IPS-18a (cell line): ENCODE measurements around the gene GPR137.

Experiments
- H3K27ac ChIP-seq: one replicate; pipeline ENCODE4 v1.5.1; 2013; ENCODE audit warnings: low read length
- H3K27me3 ChIP-seq: one replicate; pipeline ENCODE4 v1.6.1; 2013; ENCODE audit warnings: mild to moderate bottlenecking, low read length; ENCODE audit not compliant: control insufficient read depth, insufficient read depth
- H3K36me3 ChIP-seq: one replicate; pipeline ENCODE4 v1.6.1; 2013; ENCODE audit warnings: low read depth, low read length; ENCODE audit not compliant: control insufficient read depth
- H3K4me1 ChIP-seq: one replicate; pipeline ENCODE4 v1.6.1; 2013; ENCODE audit warnings: low read depth, low read length; ENCODE audit not compliant: control insufficient read depth
- H3K4me3 ChIP-seq: one replicate; pipeline ENCODE4 v1.5.1; 2013; ENCODE audit warnings: low read length
- H3K9ac ChIP-seq: one replicate; pipeline ENCODE4 v1.6.1; 2013; ENCODE audit warnings: mild to moderate bottlenecking, low read length, moderate library complexity
- H3K9me3 ChIP-seq: one replicate; pipeline ENCODE4 v1.6.1; 2013; ENCODE audit warnings: low read depth, low read length; ENCODE audit not compliant: control insufficient read depth

GPR137 gene

DNA sequence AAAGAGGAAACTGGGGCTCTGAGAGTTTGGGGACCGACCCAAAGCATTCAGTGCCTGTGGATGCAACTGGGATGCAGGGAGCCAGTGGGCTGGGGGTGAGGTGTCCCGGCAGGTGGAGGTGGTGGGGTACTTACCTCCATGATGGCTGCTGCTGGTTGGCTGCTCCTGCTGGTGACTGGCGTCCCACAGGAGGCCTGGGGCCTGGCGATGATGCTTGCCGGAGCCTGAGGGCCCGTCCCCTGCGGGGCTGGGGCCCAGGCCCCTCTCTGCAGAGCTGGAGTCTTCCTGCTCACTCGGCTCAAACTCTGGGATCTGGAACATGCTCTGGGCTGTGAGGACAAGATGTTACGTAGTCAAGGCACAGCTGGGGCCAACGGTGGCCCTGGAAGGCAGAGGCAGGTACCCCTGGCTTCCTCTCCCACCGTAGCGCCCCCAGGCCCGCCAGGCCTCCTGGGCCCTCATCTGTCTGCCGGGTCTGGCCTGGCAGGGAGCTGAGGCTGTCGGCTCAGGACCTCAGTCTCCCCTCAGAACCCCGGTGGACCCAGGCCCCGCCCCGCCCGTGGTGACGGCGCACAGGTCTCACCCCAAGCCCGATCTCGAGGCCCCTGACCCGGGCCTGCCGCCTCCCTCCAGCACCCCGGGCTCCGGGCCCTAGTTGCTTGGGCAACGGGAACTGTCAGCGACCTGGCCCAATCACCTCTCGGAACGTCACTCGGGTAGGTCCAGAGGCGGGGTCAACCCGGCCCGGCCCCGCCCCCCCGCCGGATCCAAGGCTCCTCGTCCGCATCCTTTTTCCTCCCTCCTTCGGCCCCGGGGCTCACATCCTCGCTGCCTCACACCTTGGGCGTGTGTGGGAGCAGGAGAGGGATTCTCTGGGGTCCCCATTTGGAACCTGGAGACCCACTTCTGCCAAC is 1.3 kb upstream of the GPR137 start, which contains the start of gene BAD:
Gene BAD, minus strand, starts transcription at position 618 of the 914 bp plus-strand sequence. Its CDS starts 297 bp downstream, at position 321.
- Histone ChIP-seq H3K27me3 (peaks cover 4% of the 10 kb centered on the region), H3K9ac (peak within 1 kb of the TSS; percentile 67), H3K4me1 (peaks cover 3% of the 10 kb centered on the region), H3K27ac (no peak within 1 kb of the TSS), H3K9me3 (no peaks in the 10 kb centered on the region), H3K36me3 (no peaks in the 10 kb centered on the region), H3K4me3 (peak within 1 kb of the TSS; percentile 85)

DNA sequence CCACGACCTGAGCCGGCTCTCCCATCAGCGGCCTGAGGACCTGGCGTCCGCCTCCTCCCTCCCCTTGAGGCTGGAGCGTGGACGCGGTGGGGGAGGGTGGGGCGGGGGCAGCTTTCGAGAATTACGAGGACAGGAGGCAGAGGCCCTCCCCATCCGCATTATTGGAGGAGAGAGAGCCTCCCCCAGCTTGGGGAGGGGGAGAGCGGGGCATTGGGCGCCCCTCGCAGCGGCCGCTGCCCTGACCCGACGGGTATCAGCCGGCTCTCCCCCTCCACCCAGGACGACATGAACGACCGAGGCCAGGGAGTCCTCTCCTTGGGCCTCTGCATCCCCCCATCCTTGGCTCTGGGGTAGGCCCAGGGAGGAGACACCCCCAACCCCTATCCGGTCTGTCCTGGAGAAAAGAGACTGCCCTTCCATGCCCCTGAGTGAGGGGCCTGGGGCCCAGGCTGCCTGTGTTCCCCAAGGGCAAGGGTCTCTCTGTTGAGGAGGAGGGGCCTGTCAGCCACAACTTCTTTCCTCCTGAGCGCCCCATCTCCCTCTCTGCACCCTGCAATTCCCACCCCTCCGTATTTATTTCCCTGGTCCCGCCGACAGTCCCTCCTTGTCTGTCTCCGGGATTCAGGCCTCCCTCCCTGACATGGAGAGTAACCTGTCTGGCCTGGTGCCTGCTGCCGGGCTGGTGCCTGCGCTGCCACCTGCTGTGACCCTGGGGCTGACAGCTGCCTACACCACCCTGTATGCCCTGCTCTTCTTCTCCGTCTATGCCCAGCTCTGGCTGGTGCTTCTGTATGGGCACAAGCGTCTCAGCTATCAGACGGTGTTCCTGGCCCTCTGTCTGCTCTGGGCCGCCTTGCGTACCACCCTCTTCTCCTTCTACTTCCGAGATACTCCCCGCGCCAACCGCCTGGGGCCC is 495 bp downstream of the GPR137 start:
- no peaks in the 10 kb centered on the region for H3K36me3 ChIP-seq
- no peak overlapping the region for H3K27ac ChIP-seq
- no peak overlapping the region for H3K9ac ChIP-seq
- H3K4me3 ChIP-seq, result peak overlapping the region; percentile 85
- H3K4me1 ChIP-seq, result peaks cover 3% of the 10 kb centered on the region
- no peaks in the 10 kb centered on the region for H3K9me3 ChIP-seq
- H3K27me3 ChIP-seq, result peaks cover 22% of the 10 kb centered on the region

DNA sequence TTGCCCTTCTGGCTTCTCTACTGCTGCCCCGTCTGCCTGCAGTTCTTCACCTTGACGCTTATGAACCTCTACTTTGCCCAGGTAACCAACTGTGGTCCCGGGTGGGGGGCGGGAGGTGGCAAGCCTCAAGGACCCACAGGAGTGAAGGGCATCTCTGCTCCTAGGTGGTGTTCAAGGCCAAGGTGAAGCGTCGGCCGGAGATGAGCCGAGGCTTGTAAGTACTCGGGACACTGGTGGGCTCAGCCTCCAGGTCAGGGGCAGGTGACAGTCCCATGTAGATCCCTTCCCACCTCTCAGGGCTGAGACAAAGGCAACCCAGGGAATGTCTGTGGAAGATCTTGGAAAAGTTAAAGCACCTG is 1.1 kb downstream of the GPR137 start:
- no peaks in the 10 kb centered on the region for H3K9me3 ChIP-seq
- no peaks in the 10 kb centered on the region for H3K36me3 ChIP-seq
- peaks cover 3% of the 10 kb centered on the region for H3K4me1 ChIP-seq
- H3K9ac ChIP-seq, result no peak overlapping the region
- H3K4me3 ChIP-seq, result no peak overlapping the region
- H3K27ac ChIP-seq, result no peak overlapping the region
- peaks cover 29% of the 10 kb centered on the region for H3K27me3 ChIP-seq

DNA sequence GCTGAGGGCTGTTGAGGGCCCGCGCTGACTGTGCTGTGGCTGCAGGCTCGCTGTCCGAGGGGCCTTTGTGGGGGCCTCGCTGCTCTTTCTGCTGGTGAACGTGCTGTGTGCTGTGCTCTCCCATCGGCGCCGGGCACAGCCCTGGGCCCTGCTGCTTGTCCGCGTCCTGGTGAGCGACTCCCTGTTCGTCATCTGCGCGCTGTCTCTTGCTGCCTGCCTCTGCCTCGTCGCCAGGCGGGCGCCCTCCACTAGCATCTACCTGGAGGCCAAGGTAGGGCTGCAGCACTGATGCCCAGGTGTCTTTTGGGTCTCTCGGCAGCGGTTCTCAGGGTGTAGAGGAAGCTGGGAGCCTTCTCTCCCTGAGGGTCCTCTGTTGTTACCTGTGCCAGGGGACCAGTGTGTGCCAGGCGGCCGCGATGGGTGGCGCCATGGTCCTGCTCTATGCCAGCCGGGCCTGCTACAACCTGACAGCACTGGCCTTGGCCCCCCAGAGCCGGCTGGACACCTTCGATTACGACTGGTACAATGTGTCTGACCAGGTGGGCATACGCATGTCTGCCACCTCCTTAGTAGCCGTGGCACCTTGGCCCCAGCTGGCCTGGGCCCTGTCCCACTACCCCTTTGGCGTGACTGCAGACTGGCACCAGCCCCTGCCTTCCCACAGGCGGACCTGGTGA is 2.2 kb downstream of the GPR137 start:
- H3K27me3 ChIP-seq, result peaks cover 39% of the 10 kb centered on the region
- no peak overlapping the region for H3K4me3 ChIP-seq
- H3K9ac ChIP-seq, result no peak overlapping the region
- peaks cover 3% of the 10 kb centered on the region for H3K4me1 ChIP-seq
- H3K9me3 ChIP-seq, result no peaks in the 10 kb centered on the region
- no peaks in the 10 kb centered on the region for H3K36me3 ChIP-seq
- H3K27ac ChIP-seq, result no peak overlapping the region

DNA sequence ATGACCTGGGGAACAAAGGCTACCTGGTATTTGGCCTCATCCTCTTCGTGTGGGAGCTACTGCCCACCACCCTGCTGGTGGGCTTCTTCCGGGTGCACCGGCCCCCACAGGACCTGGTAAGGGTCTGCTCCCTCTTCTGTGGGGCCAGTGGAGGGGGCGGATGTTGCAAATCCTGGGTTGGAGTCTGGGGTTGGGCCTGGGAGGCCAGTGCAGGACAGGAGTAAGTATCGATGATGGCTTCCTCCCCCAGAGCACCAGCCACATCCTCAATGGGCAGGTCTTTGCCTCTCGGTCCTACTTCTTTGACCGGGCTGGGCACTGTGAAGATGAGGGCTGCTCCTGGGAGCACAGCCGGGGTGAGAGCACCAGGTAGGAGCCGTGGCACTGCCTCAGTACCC is 2.7 kb downstream of the GPR137 start:
- Histone ChIP-seq H3K27me3 (peaks cover 44% of the 10 kb centered on the region), H3K9me3 (no peaks in the 10 kb centered on the region), H3K4me3 (no peak overlapping the region), H3K9ac (no peak overlapping the region), H3K27ac (no peak overlapping the region), H3K4me1 (peaks cover 3% of the 10 kb centered on the region), H3K36me3 (no peaks in the 10 kb centered on the region)

DNA sequence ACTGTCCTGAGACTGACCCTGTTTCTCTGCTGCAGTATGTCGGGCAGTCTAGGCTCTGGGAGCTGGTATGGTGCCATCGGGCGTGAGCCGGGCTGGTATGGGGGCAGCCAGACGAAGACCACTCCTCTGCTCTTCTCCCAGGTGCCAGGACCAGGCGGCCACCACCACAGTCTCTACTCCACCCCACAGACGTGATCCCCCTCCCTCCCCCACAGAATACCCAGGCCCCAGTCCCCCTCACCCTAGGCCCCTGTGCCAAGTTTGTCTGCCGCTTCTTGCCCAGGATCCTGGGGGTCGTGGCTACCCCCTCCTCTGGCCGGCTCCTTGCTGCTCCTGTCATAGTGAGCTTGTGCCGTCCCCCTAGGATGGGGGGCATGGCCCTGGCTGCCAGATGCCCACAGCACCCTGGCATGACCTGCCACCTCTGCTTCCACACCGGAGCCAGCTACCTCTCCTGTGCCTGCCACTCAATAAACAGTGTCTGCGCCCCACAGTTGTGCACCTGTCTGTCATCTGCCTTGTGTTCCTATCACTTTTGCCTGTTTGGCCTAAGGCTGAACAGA is 3.4 kb downstream of the GPR137 start:
- Histone ChIP-seq H3K27ac (no peak overlapping the region), H3K4me3 (no peak overlapping the region), H3K9ac (no peak overlapping the region), H3K9me3 (no peaks in the 10 kb centered on the region), H3K36me3 (no peaks in the 10 kb centered on the region), H3K4me1 (peaks cover 3% of the 10 kb centered on the region), H3K27me3 (peaks cover 52% of the 10 kb centered on the region)

DNA sequence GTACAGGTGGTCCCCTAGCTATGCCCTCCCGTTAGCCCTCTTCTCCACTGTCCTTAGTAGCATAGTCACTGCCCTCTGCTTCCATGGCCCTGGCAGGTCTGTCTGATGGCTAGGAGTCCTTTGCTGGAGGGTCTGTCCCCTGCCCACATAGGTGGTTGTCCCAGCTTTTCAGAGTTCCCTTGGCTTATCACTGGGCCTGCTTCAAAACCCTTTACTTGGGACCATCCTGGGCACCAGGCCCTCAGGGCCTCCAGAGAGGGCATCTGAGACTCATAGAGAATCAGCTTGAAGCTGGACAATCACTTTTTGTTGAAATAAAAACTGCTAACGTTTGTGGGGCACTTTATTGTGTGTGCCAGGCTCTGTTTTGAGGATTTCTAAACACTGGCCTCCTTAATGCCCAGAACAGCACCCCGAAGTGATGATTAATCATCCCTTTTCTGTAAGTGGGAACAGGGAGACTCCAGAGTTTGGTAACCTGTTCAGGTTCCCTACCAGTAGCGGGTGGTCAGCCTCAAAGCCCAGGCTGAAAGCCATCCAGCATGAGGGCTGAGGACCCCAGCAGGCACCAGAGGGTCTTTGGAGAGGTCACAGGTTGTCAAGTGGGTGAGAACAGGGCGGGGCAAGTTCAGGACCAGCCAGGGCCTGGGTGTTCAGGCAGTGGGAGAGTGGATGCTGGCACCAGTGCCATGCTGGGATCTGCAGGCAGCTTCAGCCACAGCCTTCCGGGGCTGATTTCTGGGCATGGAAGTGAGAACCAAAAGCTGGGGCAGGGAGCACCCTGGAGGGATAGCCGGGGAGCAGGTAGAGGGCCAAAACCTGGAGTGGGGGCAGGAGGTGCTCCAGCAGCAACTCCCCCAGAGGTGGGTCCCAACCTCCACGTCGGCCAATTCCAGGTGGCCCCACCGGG is 5.0 kb downstream of the GPR137 start:
- Histone ChIP-seq H3K36me3 (no peaks in the 10 kb centered on the region), H3K4me1 (peaks cover 3% of the 10 kb centered on the region), H3K27me3 (peaks cover 67% of the 10 kb centered on the region), H3K4me3 (peak overlapping the region; percentile 37), H3K9me3 (no peaks in the 10 kb centered on the region), H3K27ac (no peak overlapping the region), H3K9ac (no peak overlapping the region)

DNA sequence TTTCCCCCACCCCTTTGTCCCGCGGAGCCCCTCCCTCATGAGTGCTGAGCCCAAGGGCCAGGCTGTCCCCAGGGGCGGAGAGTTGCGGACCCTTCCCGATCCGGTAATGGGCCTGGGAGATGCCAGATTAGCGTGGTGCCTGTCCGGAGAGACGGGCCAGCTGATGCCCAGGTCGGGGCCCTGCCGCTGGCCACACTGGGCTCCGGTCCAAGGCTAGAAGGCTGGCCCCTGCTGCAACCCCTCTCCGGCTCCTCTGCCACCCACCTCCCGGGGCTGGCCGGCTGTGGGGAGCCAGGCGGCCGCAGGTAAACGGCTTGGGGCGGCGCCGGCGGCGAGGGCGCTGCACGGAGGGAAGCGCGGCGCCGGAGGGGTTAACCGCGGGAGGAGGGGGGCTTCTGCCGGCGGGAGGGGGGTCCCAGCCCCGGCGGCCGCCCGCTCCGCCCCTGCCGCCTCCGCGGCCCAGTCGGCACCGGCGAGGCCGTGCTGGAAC is 5.7 kb downstream of the GPR137 start, which contains the start of gene KCNK4:
Gene KCNK4, plus strand, starts transcription at position 41 of the 490 bp plus-strand sequence. CDS start 1,717 bp downstream, outside the sequence.
- Histone ChIP-seq H3K27ac (no peak within 1 kb of the TSS), H3K9me3 (no peaks in the 10 kb centered on the region), H3K4me1 (peaks cover under 1% of the 10 kb centered on the region), H3K36me3 (no peaks in the 10 kb centered on the region), H3K4me3 (peak within 1 kb of the TSS; percentile 37), H3K9ac (no peak within 1 kb of the TSS), H3K27me3 (peaks cover 74% of the 10 kb centered on the region)

DNA sequence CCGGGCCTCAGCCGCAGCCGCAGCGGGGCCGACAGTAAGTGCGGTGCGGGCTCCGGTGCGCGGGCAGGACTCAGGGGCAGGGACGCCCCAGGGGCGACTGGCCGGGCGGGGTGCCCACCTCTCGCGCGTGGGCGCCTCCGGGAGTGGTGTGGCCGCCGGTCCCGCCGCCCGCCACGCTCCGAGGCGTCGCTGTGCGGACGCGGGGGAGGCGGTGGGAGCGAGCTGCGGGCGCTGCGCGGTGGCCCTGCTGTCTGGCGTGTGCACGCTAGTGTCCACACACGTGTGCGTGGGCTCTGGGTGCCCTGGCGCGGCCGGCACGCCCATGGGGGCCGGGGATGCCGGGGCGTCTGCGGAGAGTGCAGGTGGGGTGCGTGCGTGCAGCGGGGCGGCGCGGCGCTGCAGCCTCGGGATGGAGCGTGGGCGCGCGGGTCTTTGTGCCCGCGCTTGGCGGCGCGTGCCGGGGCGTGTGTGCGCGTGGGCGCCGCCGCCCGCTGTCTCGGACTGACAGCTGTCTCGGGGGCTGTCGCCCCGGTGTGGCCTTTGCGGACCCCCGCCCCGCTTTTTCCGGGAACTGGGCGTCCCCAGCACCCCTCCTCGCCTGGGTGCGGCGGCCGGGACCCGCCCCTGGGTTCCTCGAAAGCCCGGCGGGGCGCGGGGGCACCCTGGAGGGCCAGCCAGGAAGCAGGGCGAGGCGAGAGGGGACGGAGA is 6.3 kb downstream of the GPR137 start:
- H3K4me1 ChIP-seq, result no peaks in the 10 kb centered on the region
- no peak overlapping the region for H3K9ac ChIP-seq
- no peaks in the 10 kb centered on the region for H3K9me3 ChIP-seq
- peak overlapping the region; percentile 37 for H3K4me3 ChIP-seq
- no peaks in the 10 kb centered on the region for H3K36me3 ChIP-seq
- no peak overlapping the region for H3K27ac ChIP-seq
- H3K27me3 ChIP-seq, result peaks cover 80% of the 10 kb centered on the region
